Immature natural killer cell (primary cell): Measurements from ENCODE around the gene BNIP3. TPM values are rescaled to one million over a fixed set of nuclear protein-coding genes. Genes with fewer than 3 reads are reported as not detected.

Experiments
- DNase-seq, 3 donors: peaks; one replicate each; pipeline ENCODE4 v3.0.0; 2022; ENCODE audit warnings: mixed read lengths in 1 of 3
- H3K27ac Mint-ChIP-seq, 6 donors: one replicate each; pipeline ENCODE4 v1.8.0; 2020; ENCODE audit warnings: mixed read lengths in 6 of 6, mild to moderate bottlenecking in 5 of 6, inconsistent platforms in 4 of 6, moderate library complexity in 3 of 6
- H3K27me3 Mint-ChIP-seq, 3 donors: one replicate each; pipeline ENCODE4 v1.8.0; 2020 to 2021; ENCODE audit warnings: low read depth in 3 of 3, mild to moderate bottlenecking in 3 of 3, mixed read lengths in 3 of 3, moderate library complexity in 3 of 3, inconsistent platforms in 1 of 3
- H3K36me3 Mint-ChIP-seq, 3 donors: one replicate each; pipeline ENCODE4 v1.8.0; 2020; ENCODE audit warnings: mixed read lengths in 3 of 3, inconsistent platforms in 2 of 3, mild to moderate bottlenecking in 2 of 3
- H3K4me1 Mint-ChIP-seq, 2 donors: one replicate each; pipeline ENCODE4 v1.8.0; 2020; ENCODE audit warnings: inconsistent platforms in 2 of 2, mild to moderate bottlenecking in 2 of 2, mixed read lengths in 2 of 2, moderate library complexity in 1 of 2
- H3K4me3 Mint-ChIP-seq, 5 donors: one replicate each; pipeline ENCODE4 v1.8.0; 2020; ENCODE audit warnings: mild to moderate bottlenecking in 5 of 5, mixed read lengths in 5 of 5, inconsistent platforms in 3 of 5, moderate library complexity in 3 of 5
- H3K9me3 Mint-ChIP-seq, 6 donors: one replicate each; pipeline ENCODE4 v1.8.0; 2020; ENCODE audit warnings: mild to moderate bottlenecking in 6 of 6, mixed read lengths in 6 of 6, inconsistent platforms in 4 of 6, moderate library complexity in 3 of 6
- polyA plus RNA-seq, 3 donors: library from polyadenylated mRNA; unstranded; fragments of 300-500 nt; fragmentation: Illumina TruSeq; gene quantifications; one replicate each; pipeline ENCODE4 v1.2.3, GENCODE V29; 2021

Gene BNIP3
- polyA plus RNA-seq, 3 donors from 2014 or later = 8.7 to 17.8 (median 9.0) TPM

DNA sequence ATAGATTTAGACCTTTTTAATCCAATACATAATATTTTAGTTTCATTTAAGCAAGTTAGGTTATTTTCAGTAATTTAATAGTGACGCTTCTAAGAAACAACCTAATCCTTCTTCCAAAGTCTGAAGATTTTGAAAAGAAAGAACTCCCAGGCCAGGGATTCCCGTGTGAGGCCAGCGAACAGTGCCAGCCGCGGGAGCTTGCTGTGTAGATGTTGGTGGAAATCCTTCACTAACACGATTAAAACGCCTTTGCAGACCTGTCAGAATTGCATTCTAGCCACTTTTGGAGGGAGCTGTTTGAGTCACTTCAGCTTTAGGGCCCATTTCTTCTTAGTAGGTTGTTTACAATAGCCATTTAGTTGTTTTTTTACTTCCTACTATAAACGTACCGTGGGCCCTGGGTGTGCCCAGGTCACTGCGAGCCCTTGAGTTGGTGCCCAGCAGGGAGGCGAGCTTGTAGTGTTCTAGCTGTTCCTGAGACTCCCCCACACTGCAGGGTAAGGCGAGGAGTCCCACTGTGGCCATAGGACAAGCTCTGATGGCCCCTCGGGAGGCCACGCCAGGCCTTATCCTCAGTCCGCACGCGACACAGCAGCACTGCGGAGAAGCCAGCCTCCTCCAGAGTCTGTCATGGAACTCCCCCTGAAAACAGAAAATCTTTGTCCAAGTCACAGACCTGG, 48.6 kb downstream of the BNIP3 start:
- Mint-ChIP-seq H3K36me3 (peaks cover 0 to 6% (median 0%) of the 10 kb centered on the region in 3 donors), H3K27ac (no peak overlapping the region), H3K27me3 (peaks cover 2 to 3% (median 3%) of the 10 kb centered on the region in 3 donors), H3K9me3 (no peaks in the 10 kb centered on the region), H3K4me3 (no peak overlapping the region), H3K4me1 (peaks cover 57 to 67% of the 10 kb centered on the region in 2 donors)
- DNase-seq = no peak

DNA sequence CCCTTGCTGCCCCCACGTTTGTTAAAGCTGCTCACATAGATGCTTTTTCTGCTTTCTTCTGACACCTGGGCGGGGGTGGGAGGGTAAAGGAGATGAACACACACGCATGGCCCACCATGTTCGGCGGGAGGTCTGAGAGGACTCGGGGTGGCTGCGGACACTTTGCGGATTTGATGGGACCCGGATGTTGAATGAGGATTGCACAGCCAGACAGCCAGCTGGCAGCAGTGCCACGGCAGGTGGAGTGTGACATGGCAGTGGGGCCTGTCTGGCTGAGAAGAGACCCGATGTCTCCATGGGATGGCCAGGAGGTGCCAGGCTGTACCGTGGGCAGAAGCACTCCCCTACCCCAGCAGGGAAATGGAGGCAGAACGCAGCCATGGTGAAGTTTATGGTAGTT, 49.7 kb downstream of the BNIP3 start:
- H3K27me3 Mint-ChIP-seq = peaks cover 2 to 3% (median 3%) of the 10 kb centered on the region in 3 donors

DNA sequence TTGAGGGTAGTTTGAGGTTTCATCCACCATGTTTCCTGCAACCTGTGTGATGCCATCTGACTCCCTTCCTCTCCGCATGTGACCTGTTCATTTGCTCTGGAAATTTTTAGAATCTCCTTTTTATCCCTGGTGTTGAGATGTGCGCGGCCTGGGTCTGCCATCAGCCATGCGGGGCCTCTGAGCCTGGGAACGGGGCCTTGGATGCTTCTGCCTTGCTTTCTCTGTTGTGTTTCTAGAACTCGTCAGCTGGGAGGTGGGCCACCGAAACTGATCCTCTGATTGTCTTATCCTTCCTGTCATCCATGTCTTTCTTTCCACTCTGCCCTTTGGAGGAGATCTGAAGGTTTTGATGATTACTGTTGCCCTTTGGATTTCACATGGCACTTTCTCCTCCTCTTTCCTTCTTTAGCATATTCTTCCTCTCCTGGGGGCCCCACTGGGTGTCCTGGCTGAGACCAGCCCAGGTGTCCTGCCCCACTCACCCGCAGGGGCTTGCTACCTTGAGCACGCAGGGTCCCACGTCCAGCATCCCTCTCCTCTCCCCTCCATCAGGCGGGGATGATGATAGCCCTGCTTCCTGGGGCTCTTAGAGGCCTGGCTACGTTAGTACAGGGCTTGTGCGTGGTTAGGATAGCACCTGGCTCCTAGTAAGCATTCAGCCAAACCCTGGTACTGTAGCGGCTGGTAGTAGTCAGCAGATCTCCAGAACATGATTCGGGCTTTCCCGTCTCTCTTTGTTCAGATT, 51.0 kb downstream of the BNIP3 start:
- H3K4me3 Mint-ChIP-seq = peak overlapping the region in 2 of 5 donors; percentile 9 to 47
- H3K9me3 Mint-ChIP-seq = peaks cover 0 to under 1% (median 0%) of the 10 kb centered on the region in 6 donors
- peak overlapping the region in 5 of 6 donors; percentile 24 to 81 (median 69) for H3K27ac Mint-ChIP-seq
- H3K27me3 Mint-ChIP-seq = peaks cover 1 to 3% (median 2%) of the 10 kb centered on the region in 3 donors
- H3K4me1 Mint-ChIP-seq = peaks cover 81 to 90% of the 10 kb centered on the region in 2 donors
- peaks cover 0 to 3% (median 0%) of the 10 kb centered on the region in 3 donors for H3K36me3 Mint-ChIP-seq
- no peak for DNase-seq

More for the DNA sequence above, 49.7 kb downstream of the BNIP3 start:
- Mint-ChIP-seq H3K27ac (no peak overlapping the region), H3K36me3 (peaks cover 0 to 3% (median 0%) of the 10 kb centered on the region in 3 donors), H3K4me1 (peaks cover 69 to 79% of the 10 kb centered on the region in 2 donors), H3K4me3 (no peak overlapping the region), H3K9me3 (no peaks in the 10 kb centered on the region)
- no peak for DNase-seq

DNA sequence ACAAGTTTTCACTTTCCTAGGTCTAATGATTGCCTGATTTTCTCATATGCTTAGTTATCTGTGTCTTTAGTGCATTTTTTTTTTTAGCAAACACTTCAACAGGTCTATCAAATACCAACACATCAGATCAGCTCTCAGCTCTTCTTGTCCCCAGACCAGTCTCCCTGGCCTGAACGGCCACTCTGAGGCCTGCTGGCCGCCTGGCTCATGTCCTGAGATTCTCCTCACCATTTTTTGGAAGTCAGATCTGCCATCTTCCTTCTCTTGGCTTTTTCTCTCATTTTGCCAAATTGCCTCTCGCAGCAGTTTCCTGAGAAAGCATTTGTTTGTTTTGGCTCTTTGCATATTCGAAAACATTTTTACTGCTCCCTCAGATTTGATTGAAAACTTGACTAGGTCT, 51.6 kb downstream of the BNIP3 start:
- Mint-ChIP-seq H3K4me1 (peaks cover 84 to 93% of the 10 kb centered on the region in 2 donors), H3K36me3 (peaks cover 0 to 8% (median 4%) of the 10 kb centered on the region in 3 donors), H3K9me3 (peaks cover 0 to 6% (median 0%) of the 10 kb centered on the region in 6 donors), H3K4me3 (peak overlapping the region in 3 of 5 donors; percentile 7 to 63 (median 53)), H3K27ac (peak overlapping the region in 3 of 6 donors; percentile 4 to 78 (median 33)), H3K27me3 (peaks cover 1 to 3% (median 2%) of the 10 kb centered on the region in 3 donors)
- DNase-seq = no peak

DNA sequence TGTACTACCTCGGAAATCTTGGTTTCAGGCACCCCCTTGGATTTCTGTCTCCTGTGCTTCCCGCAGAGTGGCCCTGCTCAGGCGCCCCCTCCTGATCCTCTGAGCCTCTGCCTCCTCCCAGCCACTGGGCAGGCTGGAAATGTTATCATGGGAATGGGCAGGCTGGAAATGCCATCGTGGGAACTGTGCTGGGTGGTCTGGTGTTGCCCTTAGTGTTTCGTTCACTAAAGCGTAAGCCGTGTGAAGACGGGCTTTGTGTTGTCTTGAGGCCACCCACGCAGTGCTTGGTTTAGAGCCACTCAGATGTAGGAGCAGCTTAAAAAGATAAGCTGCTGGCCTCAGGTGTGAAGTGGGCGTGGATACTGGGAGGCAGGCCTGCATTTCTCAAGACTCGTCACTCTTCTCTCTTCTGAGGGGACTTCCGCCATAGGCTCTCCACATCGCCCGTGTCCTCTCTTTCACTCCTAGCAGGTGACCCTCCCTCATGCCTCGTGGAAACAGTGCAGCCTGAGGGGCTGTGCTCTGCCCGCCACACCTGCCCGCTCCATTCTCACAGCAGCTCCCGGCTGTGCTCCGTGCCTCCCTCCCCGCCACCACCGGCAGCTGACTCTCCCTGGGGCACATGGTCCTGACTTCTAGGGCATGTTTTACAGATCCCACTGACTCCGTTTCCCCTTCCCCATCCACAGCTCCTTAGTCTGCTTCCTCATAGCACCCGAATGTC, 52.4 kb downstream of the BNIP3 start:
- Mint-ChIP-seq H3K27me3 (peaks cover 1 to 3% (median 2%) of the 10 kb centered on the region in 3 donors), H3K27ac (peak overlapping the region in 5 of 6 donors; percentile 17 to 89 (median 70)), H3K36me3 (peaks cover 0 to 8% (median 7%) of the 10 kb centered on the region in 3 donors), H3K9me3 (peaks cover 0 to 9% (median 0%) of the 10 kb centered on the region in 6 donors), H3K4me3 (peak overlapping the region; percentile 45 to 88 (median 72)), H3K4me1 (peaks cover 82 to 93% of the 10 kb centered on the region in 2 donors)
- DNase-seq = no peak

DNA sequence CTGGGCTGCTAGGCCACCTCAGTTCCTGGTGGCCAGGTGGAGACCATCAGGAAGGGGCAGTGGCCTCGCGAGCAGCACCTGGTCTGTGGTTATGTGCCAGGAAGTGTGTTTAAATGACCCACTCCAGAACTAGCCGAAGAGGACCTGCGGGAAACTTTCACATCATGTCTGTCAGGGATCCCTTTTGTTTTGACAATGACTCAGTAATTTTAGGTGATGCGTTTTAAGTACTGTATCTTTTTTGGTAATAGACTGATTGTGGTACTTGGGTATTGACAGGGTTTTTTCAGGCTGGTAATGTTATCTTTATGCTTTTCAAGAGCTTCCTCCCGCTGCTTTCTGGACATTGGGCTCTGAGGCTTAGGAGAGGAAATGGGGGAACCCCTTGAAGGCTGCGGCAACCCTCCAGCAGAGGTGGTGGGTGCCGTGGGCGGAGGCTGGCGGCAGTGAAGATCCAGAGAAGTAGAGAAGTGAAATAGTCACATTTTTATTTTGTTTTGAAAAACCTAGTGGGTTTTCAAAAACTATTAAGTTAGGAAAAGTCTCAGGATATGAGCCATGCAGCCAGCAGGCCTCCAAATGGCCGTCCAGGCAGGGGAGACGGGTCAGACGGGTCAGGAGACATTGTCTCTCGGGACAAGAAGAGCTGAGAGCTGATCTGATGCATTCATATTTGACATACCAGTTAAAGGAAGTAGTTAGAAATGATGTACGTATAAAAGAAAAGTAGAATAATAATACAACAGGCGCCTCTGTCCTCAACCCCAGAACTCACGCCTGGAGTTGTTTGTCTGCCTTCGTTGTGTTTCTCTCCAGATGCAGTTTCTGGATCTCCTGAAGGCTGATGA, 53.3 kb downstream of the BNIP3 start:
- DNase-seq = peak; percentile 45 to 56 (median 49)
- H3K27ac Mint-ChIP-seq = peak overlapping the region; percentile 67 to 89 (median 76)
- peaks cover 1 to 3% (median 2%) of the 10 kb centered on the region in 3 donors for H3K27me3 Mint-ChIP-seq
- H3K4me1 Mint-ChIP-seq = peaks cover 82 to 93% of the 10 kb centered on the region in 2 donors
- H3K4me3 Mint-ChIP-seq = peak overlapping the region; percentile 71 to 88 (median 82)
- peaks cover 0 to 9% (median 0%) of the 10 kb centered on the region in 6 donors for H3K9me3 Mint-ChIP-seq
- H3K36me3 Mint-ChIP-seq = peaks cover 0 to 8% (median 7%) of the 10 kb centered on the region in 3 donors

DNA sequence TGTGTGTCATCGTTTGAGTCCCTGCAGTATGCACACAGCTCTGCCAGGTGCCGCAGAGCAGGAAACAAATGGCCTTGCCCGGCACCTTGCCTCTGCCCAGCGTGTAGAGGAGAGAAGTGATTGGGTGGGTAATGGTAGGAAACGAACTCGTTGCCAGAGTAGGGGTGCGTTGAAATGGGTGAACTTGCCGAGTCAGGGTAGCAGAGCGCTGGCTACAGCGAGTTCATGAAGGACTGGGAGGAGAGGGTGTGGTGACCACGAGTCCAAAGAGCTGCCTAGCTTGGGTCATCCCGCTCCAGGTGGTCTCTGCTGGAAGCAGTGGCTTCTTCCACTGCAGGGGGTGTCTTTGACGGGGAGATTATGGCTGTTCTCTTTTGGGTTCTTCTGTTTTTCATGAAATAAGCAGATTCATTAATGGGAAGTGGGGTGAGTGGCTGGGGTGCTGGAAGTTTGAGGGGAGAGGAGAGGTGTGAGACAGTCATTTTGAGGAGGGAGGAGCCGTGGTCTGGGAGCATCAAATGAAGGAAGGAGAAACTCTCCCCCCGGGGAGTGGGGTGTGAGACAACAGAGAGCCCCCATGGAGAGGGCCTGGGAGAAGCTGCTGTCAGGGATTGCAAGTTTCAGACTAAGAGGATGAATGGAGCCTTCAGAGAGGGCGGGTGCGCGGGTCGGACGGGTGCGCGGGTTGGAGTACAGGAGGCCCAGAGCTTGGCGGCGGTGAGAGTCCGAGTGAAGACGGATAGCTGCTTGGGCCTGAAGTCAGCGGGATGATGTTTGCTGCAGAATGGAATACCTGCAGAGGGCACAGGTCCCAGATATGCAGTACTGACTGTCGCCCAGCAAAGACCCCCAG, 54.8 kb downstream of the BNIP3 start:
- H3K4me3 Mint-ChIP-seq = peak overlapping the region in 4 of 5 donors; percentile 2 to 48 (median 26)

DNA sequence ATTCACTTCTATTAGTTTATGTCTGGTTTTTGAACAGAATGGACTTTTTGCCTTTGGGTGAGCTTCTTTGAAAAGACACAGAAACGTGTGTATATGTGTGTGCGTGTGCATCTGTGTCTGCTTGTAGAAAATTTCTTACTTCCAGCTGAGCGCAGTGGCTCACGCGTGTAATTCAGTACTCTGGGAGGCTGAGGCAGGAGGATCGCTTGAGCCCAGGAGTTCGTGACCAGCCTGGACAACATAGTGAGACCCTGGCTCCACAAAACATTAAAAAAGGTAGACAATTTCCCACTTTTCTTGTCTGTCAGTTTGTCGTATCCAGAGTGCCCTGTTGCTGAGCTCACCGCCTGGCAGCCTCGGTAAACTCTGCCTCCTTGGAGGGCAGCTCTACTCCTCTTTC, 55.5 kb downstream of the BNIP3 start:
- H3K9me3 Mint-ChIP-seq = peaks cover 0 to 9% (median 0%) of the 10 kb centered on the region in 6 donors
- no peak overlapping the region for H3K4me3 Mint-ChIP-seq
- no peak for DNase-seq
- peak overlapping the region in 1 of 6 donors; percentile 59 for H3K27ac Mint-ChIP-seq
- peaks cover 85 to 94% of the 10 kb centered on the region in 2 donors for H3K4me1 Mint-ChIP-seq
- H3K36me3 Mint-ChIP-seq = peaks cover 0 to 8% (median 7%) of the 10 kb centered on the region in 3 donors
- H3K27me3 Mint-ChIP-seq = peaks cover 1 to 2% (median 2%) of the 10 kb centered on the region in 3 donors

More for the DNA sequence above, 54.8 kb downstream of the BNIP3 start:
- peak overlapping the region in 3 of 6 donors; percentile 22 to 78 (median 69) for H3K27ac Mint-ChIP-seq
- H3K9me3 Mint-ChIP-seq = peaks cover 0 to 9% (median 0%) of the 10 kb centered on the region in 6 donors
- no peak for DNase-seq
- H3K36me3 Mint-ChIP-seq = peaks cover 0 to 8% (median 7%) of the 10 kb centered on the region in 3 donors
- H3K4me1 Mint-ChIP-seq = peaks cover 85 to 94% of the 10 kb centered on the region in 2 donors
- peaks cover 1 to 3% (median 2%) of the 10 kb centered on the region in 3 donors for H3K27me3 Mint-ChIP-seq

DNA sequence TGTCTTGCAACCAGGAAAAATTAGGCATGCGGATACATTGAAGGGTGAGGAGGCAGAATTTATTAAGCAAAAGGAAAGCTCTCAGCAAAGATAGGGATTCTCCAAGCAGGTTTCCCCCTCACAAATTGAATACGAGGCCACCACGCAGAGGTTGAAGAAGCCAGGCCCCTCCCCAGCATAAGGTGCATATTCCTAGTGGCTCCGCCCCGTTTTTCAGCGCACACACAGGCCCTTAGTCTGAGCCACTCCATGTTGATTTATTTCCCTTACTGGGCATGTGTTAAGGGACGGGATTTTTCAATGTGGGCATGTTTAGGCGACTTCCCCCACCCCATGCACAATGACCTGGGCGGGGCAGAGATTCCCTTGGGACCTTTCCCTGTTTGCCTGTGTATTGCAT, 56.0 kb downstream of the BNIP3 start:
- H3K27me3 Mint-ChIP-seq = peaks cover 1 to 2% (median 2%) of the 10 kb centered on the region in 3 donors
- H3K36me3 Mint-ChIP-seq = peaks cover 0 to 8% (median 7%) of the 10 kb centered on the region in 3 donors
- H3K9me3 Mint-ChIP-seq = peaks cover 0 to 9% (median 0%) of the 10 kb centered on the region in 6 donors
- DNase-seq = no peak
- no peak overlapping the region for H3K4me3 Mint-ChIP-seq
- peak overlapping the region in 1 of 6 donors; percentile 28 for H3K27ac Mint-ChIP-seq
- H3K4me1 Mint-ChIP-seq = peaks cover 85 to 94% of the 10 kb centered on the region in 2 donors

DNA sequence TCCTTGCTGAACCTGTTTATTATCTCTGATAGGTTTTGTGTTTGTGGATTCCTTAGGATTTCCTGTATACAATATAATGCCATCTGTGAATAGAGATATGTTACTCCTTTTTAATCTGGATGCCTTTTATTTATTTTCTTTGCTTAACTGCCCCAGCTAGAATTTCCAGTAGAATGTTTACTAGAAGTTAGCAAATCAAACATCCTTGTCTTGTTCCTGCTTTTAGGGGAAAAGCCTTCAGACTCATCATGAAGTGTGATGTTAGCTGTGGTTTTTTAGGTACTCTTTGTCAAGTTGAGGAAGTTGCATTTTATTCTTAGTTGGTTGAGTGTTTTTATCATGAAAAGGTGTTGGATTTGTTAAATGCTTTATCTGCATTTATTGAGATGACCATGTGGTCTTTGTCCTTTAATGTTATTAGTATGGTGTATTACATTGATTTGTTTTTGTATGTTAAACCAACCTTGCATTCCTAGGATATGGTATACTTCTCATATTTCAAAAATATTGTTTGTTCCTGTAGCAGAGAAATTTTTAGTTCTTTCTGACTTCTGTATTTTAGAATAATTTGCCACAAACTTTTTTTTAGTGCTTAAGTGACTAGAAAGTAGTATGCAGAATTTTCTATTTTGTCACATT, 56.6 kb downstream of the BNIP3 start:
- peaks cover 0 to 2% (median under 1%) of the 10 kb centered on the region in 3 donors for H3K27me3 Mint-ChIP-seq
- peaks cover 83 to 94% of the 10 kb centered on the region in 2 donors for H3K4me1 Mint-ChIP-seq
- no peak overlapping the region for H3K4me3 Mint-ChIP-seq
- peaks cover 0 to 9% (median 0%) of the 10 kb centered on the region in 6 donors for H3K9me3 Mint-ChIP-seq
- DNase-seq = no peak
- peak overlapping the region in 5 of 6 donors; percentile 28 to 73 (median 45) for H3K27ac Mint-ChIP-seq
- H3K36me3 Mint-ChIP-seq = peaks cover 0 to 7% (median 5%) of the 10 kb centered on the region in 3 donors

DNA sequence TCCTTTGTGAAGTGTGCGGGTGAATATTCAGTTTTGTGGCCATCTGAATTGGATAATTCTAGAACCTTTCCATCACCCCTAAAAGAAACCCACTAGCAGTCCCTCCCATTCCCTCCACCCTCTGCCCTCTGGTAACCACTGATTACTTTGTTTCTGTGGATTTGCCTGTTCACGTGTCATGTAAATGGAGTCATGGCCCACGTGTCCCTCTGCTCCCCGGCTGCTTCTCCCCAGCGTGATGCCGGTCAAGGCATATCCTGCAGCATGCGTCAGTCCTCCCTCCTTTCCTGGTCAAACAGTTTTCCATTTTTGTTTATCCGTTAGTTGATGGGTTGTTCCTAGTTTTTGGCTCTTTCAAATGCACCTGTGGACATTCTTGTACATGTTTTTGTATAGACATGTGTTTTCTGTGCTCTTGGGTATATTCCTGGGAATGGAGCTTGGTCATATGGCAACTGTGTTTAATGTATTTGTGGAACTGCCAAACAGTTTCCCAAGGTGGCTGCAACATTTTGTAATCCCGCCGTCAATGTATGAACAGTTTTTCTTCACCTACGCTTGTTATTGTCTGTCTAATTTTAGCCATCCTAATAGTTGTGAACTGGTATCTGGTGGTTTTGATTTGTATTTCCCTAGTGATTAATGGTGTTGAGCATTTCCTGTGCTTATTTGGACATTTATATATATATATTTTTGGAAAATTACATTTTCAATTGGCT, 58.5 kb downstream of the BNIP3 start:
- Mint-ChIP-seq H3K4me1 (peaks cover 81 to 94% of the 10 kb centered on the region in 2 donors), H3K27me3 (no peaks in the 10 kb centered on the region), H3K36me3 (peaks cover 0 to 7% (median 5%) of the 10 kb centered on the region in 3 donors), H3K9me3 (peaks cover 0 to 9% (median 0%) of the 10 kb centered on the region in 6 donors), H3K27ac (peak overlapping the region in 2 of 6 donors; percentile 26 to 50), H3K4me3 (peak overlapping the region in 1 of 5 donors; percentile 5)
- no peak for DNase-seq
